GM12875 (cell line): ENCODE data around the gene SRSF5.

Experiments used
- H3K4me3 ChIP-seq: one replicate; pipeline ENCODE4 v1.5.1; 2011; ENCODE audit warnings: low read depth, low read length, control low read depth
- TF ChIP-seq, protein P1 (sequence below): IDR thresholded peaks from 2 replicates; pipeline ENCODE4 v1.5.1; 2011; ENCODE audit warnings: low read depth, mild to moderate bottlenecking, control low read depth, inconsistent platforms, low read length, moderate library complexity, borderline replicate concordance; ENCODE audit not compliant: insufficient read depth

The SRSF5 gene

DNA sequence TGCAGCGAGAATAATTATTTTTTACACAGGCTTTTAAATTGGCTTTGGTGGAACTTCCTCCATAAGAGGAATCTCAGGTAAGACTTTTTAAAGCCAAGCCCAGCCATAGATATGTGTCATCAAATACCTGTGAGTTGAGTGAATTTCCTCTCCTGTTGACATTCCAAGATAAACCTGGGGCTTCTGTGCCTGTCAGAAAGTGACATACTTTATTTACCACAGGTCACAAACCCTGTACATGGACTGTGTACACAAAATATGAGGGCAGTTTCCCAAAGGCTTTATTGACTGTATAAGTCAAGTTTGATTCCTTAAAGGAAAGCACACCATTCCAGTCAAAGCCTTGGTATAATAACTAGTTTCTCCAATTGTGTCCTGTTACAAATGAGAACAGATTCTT lies 25.9 kb upstream of the SRSF5 start:
- TF ChIP-seq, protein P1, sequence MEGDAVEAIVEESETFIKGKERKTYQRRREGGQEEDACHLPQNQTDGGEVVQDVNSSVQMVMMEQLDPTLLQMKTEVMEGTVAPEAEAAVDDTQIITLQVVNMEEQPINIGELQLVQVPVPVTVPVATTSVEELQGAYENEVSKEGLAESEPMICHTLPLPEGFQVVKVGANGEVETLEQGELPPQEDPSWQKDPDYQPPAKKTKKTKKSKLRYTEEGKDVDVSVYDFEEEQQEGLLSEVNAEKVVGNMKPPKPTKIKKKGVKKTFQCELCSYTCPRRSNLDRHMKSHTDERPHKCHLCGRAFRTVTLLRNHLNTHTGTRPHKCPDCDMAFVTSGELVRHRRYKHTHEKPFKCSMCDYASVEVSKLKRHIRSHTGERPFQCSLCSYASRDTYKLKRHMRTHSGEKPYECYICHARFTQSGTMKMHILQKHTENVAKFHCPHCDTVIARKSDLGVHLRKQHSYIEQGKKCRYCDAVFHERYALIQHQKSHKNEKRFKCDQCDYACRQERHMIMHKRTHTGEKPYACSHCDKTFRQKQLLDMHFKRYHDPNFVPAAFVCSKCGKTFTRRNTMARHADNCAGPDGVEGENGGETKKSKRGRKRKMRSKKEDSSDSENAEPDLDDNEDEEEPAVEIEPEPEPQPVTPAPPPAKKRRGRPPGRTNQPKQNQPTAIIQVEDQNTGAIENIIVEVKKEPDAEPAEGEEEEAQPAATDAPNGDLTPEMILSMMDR = no peak
- H3K4me3 ChIP-seq = no peak overlapping the region

DNA sequence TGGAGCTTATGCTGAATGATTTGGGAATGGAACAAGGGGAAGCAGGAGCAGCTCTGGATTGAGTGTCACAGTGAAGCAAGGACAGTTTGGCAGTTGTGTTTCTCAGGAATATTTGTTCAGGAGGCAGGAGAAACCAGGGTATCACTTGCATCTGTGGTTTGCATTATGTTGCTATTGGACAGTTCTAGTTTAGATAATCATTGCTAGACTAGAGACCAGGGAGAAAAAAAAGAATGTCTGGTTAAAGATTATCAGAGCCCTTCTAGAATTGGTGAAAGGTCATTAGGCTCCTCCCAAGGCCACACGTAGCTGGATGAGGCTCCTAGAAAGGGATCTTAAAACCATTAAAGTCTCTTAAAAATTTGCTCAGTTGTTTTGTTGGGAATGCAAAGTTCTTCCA lies 17.0 kb upstream of the SRSF5 start:
- no peak overlapping the region for H3K4me3 ChIP-seq
- TF ChIP-seq, protein P1 = no peak

DNA sequence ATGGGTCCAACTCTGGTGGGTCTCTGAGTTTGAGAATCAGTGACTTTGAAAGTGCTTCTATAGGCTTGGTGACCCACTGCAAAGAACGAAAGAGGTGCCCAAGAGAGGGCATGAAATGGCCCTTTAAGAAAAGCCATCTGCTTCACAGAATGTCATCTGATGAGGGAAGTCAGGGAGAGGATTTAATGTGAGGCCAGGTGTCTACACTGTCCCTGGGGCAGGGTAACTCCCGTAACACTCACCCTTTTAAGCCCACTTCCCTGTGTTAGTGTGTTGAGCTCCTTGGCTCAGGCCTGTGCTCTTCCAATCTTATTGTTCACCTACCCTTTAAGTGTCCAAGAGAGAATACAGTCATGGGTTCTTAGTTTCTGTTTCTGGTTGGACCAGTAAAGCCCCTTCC lies 16.4 kb upstream of the SRSF5 start:
- H3K4me3 ChIP-seq = no peak overlapping the region
- TF ChIP-seq, protein P1 = no peak

DNA sequence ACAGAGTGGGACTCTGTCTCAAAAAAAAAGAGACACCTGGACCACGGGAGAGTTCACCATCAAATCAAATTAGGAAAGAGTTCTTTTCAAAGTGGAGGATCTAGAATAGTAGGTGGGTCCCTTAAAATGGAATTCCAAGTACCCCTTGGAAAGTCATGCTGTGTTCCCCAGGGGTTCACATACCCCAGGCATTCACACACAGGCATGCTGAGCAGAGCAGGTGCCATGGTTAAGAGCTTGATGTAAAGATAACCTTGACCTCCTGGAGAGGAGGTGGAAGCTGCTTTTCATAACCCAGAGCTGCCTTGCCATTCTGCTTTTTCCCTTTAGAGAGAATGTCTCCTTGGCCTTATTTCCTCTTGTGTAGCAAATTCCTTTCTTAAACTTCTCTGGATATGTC lies 14.2 kb upstream of the SRSF5 start:
- H3K4me3 ChIP-seq = no peak overlapping the region
- TF ChIP-seq, protein P1 = no peak

- H3K4me3 ChIP-seq = no peak overlapping the region
Measured at GRCh38 chr14:69753860-69754259, 13.1 kb upstream of the SRSF5 start.

DNA sequence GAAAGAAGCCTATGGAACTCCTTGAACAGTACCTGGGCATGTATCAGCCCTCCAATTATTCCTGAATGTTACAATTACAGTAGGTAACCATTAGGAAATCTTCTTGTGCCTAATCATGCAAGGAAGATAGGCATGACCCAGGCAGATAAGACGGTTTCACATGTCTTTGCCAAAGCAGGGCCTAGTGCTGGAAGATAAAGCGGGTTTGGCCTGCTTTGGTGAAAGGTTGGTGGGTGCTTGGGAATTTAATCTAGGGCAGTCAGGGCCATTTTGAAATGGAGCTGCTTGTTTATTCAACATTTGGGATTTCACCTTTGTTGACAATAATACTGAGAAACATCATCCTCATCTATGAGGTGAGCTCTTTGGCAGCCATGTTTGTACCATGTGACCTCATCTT lies 12.5 kb upstream of the SRSF5 start:
- TF ChIP-seq, protein P1 = no peak
- H3K4me3 ChIP-seq = no peak overlapping the region

More at GRCh38 chr14:69753860-69754259, 13.1 kb upstream of the SRSF5 start:
- TF ChIP-seq, protein P1 = no peak

DNA sequence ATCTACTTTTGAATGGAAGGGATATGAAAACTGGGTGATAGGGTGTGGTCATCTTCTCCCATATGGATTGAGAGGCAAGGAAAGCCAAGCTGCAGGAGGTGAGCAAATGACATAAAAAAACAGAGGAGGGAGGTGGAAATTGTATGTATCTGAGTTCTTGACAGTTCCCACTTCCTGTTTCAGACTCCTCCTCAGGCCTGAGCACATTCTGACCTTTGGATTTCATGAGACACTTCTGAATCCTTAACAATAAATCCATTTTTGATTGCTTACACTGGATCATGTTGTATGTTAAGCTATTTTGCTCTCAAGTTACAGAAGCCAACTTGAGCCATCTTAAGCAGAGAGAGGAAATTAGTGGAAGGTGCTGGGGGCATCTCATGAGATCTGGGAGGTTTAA lies 11.6 kb upstream of the SRSF5 start:
- H3K4me3 ChIP-seq = no peak overlapping the region
- TF ChIP-seq, protein P1 = no peak
